ENCODE data around the gene KRTAP10-5. TPM values are rescaled to one million over a fixed set of nuclear protein-coding genes. Genes with fewer than 3 reads are reported as not detected.

The KRTAP10-5 gene
- total and polyA plus RNA-seq, 9 of the 15 experiments (the other 6 are each of a cell fraction or from before 2014, with no cell fraction given) = not detected

DNA sequence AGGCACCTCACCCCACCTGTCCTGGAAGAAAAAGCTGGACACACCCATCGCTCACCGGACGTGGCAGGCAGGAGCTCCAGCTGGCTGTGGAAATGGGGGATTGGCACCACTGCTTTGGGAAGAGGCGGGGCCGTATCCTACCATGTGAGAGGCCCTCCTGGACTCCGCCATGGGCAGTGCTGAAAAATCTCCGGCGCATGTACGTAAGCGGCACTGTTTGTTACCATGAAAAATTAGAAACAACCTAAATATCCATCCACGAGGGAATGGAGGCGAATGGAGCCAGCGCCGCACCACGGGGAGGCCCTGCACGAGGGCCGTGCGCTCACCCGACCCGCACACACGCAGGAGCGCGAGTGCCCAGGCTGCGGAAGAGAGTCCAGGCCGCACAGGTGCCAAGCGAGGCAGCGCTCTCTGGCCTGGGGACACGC lies 34.6 kb upstream of the KRTAP10-5 start:
- BruUV-seq (replicated peaks) = no TSS peak
- peaks cover 14 to 44% of the 10 kb centered on the region in 2 experiments; a peak in 4 of 5 replicates for H3K27me3 ChIP-seq (ENCODE audit: control insufficient read depth in 2 of 2, insufficient read depth in 2 of 2, low read length in 2 of 2)
- H3K9ac ChIP-seq (ENCODE audit: insufficient read depth in 1 of 2, low read depth in 2 of 2, low read length in 2 of 2) = no peak overlapping the region
- FAIRE-seq = no peak
- no peak for DNase-seq (ENCODE audit: extremely low read depth in 1 of 4, low spot score in 3 of 4)
- no peak overlapping the region for H2AFZ ChIP-seq (ENCODE audit: low read depth, low read length)
- H3K36me3 ChIP-seq (ENCODE audit: control insufficient read depth, insufficient read depth, low read length) = no peaks in the 10 kb centered on the region
- peaks cover 3% of the 10 kb centered on the region for H3K9me1 ChIP-seq (ENCODE audit: control insufficient read depth, insufficient read depth, low read length)
- H3K79me2 ChIP-seq (ENCODE audit: control insufficient read depth, insufficient read depth, low read length) = no peaks in the 10 kb centered on the region
- no peak for ATAC-seq
- H3K4me1 ChIP-seq (replicated peaks in 1 of 2; ENCODE audit: control insufficient read depth in 2 of 2, insufficient read depth in 2 of 2, low read length in 2 of 2) = peaks cover 0 to 10% of the 10 kb centered on the region in 2 experiments; a peak in 2 of 5 replicates
- in situ Hi-C loops (cut with MboI) (no loop called here), intact Hi-C loops (cut with micrococcal nuclease) (no loop called here)
- ChIA-PET POLR2A (interaction anchor here (0.6 to 0.8 kb wide), 2 partner anchors 11 to 232 kb away, joined by 3 read pairs; no protein-coding TSS in a partner anchor), CTCF (ENCODE audit: low intra/inter-chr PET ratio) (no interaction called here)
- no peak overlapping the region for H3K4me3 ChIP-seq
- no peak overlapping the region for H3K27ac ChIP-seq (ENCODE audit: extremely low read depth, low read depth, low read length)
- under 1% methylated on average over 28 of the region's 28 CpGs for WGBS (ENCODE audit: insufficient coverage, low coverage, missing lambda C conversion rate)
- no peak overlapping the region for H3K4me2 ChIP-seq (ENCODE audit: insufficient read depth, low read length)
- no peaks in the 10 kb centered on the region for H4K20me1 ChIP-seq (replicated peaks; ENCODE audit: control insufficient read depth, insufficient read depth, low read length)
- H3K9me3 ChIP-seq (replicated peaks; ENCODE audit: control insufficient read depth, insufficient read depth, low read depth, low read length) = no peaks in the 10 kb centered on the region; the same call in 1 of the 2 replicates
- TF ChIP-seq KLF6 (CRISPR knock-in tag; IDR thresholded peaks at IDR 0.05; ENCODE audit: borderline replicate concordance) = no peak
- TF ChIP-seq ZNF133 (CRISPR knock-in tag; IDR thresholded peaks at IDR 0.05) = no peak
- TF ChIP-seq NEUROD1 (IDR thresholded peaks at IDR 0.05; ENCODE audit: borderline replicate concordance, low read depth, low read length, partially characterized antibody) = no peak
- TF ChIP-seq ELF1 (tag; IDR thresholded peaks at IDR 0.05) = no peak
- TF ChIP-seq, protein P1, sequence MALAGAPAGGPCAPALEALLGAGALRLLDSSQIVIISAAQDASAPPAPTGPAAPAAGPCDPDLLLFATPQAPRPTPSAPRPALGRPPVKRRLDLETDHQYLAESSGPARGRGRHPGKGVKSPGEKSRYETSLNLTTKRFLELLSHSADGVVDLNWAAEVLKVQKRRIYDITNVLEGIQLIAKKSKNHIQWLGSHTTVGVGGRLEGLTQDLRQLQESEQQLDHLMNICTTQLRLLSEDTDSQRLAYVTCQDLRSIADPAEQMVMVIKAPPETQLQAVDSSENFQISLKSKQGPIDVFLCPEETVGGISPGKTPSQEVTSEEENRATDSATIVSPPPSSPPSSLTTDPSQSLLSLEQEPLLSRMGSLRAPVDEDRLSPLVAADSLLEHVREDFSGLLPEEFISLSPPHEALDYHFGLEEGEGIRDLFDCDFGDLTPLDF (CRISPR knock-in tag; IDR thresholded peaks at IDR 0.05) = no peak
- TF ChIP-seq MIER1 (IDR thresholded peaks at IDR 0.05; ENCODE audit: low read depth) = no peak
- no peak for TF ChIP-seq TAF7 (tag; IDR thresholded peaks at IDR 0.05)
- no peak for TF ChIP-seq NR4A1 (CRISPR knock-in tag; IDR thresholded peaks at IDR 0.05)
- no peak for TF ChIP-seq NR4A1 (tag; IDR thresholded peaks at IDR 0.05)
- no peak for TF ChIP-seq MCM7 (IDR thresholded peaks at IDR 0.05)
- TF ChIP-seq NR1H2 (CRISPR knock-in tag; IDR thresholded peaks at IDR 0.05) = no peak
- TF ChIP-seq, protein P2, sequence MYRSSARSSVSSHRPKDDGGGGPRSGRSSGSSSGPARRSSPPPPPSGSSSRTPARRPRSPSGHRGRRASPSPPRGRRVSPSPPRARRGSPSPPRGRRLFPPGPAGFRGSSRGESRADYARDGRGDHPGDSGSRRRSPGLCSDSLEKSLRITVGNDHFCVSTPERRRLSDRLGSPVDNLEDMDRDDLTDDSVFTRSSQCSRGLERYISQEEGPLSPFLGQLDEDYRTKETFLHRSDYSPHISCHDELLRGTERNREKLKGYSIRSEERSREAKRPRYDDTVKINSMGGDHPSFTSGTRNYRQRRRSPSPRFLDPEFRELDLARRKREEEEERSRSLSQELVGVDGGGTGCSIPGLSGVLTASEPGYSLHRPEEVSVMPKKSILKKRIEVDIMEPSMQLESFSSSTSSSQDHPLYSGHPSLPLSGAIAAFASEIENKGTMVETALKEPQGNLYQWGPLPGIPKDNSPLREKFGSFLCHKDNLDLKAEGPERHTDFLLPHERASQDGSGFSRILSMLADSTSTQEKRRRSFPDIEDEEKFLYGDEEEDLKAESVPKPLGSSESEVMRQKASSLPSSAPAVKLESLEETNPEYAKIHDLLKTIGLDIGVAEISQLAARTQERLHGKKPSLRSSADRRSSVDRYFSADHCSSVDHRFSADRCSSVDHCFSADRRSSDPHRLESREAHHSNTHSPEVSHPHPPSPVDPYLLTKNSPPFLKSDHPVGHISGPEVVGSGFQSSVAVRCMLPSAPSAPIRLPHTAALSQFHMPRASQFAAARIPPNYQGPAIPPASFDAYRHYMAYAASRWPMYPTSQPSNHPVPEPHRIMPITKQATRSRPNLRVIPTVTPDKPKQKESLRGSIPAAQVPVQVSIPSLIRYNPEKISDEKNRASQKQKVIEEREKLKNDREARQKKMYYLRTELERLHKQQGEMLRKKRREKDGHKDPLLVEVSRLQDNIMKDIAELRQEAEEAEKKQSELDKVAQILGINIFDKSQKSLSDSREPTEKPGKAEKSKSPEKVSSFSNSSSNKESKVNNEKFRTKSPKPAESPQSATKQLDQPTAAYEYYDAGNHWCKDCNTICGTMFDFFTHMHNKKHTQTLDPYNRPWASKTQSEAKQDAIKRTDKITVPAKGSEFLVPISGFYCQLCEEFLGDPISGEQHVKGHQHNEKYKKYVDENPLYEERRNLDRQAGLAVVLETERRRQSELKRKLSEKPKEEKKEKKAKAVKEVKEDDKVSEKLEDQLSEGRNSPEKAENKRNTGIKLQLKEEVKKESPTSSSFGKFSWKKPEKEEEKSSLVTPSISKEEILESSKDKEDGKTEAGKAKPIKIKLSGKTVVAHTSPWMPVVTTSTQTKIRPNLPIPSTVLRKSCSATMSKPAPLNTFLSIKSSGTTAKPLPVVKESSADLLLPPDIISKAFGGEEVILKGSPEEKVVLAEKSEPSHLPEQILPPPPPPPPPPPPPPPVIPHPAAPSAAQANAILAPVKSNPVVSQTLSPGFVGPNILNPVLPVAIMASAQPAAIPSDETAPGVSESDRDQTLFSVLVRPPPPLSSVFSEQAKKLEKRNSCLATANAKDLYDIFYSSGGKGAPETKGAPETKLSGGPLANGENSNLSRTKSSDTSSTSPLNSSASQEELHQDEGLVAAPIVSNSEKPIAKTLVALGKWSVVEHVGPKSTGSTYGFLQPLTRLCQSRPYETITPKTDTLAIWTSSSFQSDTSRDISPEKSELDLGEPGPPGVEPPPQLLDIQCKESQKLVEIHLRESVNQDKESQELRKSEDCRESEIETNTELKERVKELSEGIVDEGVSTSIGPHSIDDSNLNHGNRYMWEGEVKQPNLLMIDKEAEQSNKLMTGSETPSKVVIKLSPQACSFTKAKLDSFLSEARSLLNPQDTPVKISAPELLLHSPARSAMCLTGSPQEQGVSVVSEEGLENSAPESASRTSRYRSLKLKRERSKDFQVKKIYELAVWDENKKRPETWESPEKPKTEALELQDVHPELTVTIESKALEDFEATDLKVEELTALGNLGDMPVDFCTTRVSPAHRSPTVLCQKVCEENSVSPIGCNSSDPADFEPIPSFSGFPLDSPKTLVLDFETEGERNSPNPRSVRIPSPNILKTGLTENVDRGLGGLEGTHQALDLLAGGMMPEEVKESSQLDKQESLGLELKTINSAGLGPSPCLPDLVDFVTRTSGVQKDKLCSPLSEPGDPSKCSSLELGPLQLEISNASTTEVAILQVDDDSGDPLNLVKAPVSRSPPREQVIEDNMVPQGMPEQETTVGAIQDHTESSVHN (IDR thresholded peaks at IDR 0.05; ENCODE audit: borderline replicate concordance in 1 of 2, low read depth in 1 of 2) = no peak
- TF ChIP-seq TCF7 (IDR thresholded peaks at IDR 0.05; ENCODE audit: borderline replicate concordance) = no peak
- no peak for TF ChIP-seq POLR2AphosphoS5 (IDR thresholded peaks at IDR 0.05; ENCODE audit: control insufficient read depth, insufficient read depth, low read depth, low read length)
- TF ChIP-seq ZNF263 (CRISPR knock-in tag; IDR thresholded peaks at IDR 0.05; ENCODE audit: borderline replicate concordance) = no peak
